Epithelial cell of prostate (primary cell): ENCODE measurements around the gene POLE.

Experiments
- DNase-seq: peaks from one replicate; pipeline ENCODE4 v3.0.0-alpha.2; 2011; ENCODE audit warnings: low read depth, low spot score
- H3K27ac ChIP-seq: fragments of 450-650 bp; 2 replicates; pipeline ENCODE4 v1.5.1; 2017; ENCODE audit warnings: mild to moderate bottlenecking

The POLE gene

GRCh38 chr12:132633398-132633797 is 53.7 kb downstream of the POLE start:
- DNase-seq = no peak
- no peak overlapping the region for H3K27ac ChIP-seq

GRCh38 chr12:132632521-132633228 is 54.5 kb downstream of the POLE start:
- no peak for DNase-seq
- H3K27ac ChIP-seq = no peak overlapping the region

- no peak overlapping the region for H3K27ac ChIP-seq
- DNase-seq = no peak
These were observed 55.5 kb downstream of the POLE start for GRCh38 chr12:132631666-132632065.

GRCh38 chr12:132630672-132631071 is 56.5 kb downstream of the POLE start:
- H3K27ac ChIP-seq = no peak overlapping the region
- no peak for DNase-seq

GRCh38 chr12:132629330-132629729 is 57.8 kb downstream of the POLE start:
- H3K27ac ChIP-seq = no peak overlapping the region
- no peak for DNase-seq

GRCh38 chr12:132625731-132626430 is 61.3 kb downstream of the POLE start:
- DNase-seq = no peak
- no peak overlapping the region for H3K27ac ChIP-seq

GRCh38 chr12:132624910-132625630 is 62.1 kb downstream of the POLE start:
- H3K27ac ChIP-seq = no peak overlapping the region
- no peak for DNase-seq

GRCh38 chr12:132624186-132624855 is 62.8 kb downstream of the POLE start:
- no peak for DNase-seq
- H3K27ac ChIP-seq = no peak overlapping the region

GRCh38 chr12:132623072-132623869 is 63.9 kb downstream of the POLE start:
- no peak for DNase-seq
- no peak overlapping the region for H3K27ac ChIP-seq

- H3K27ac ChIP-seq = no peak overlapping the region
- no peak for DNase-seq
These were observed 64.6 kb downstream of the POLE start for GRCh38 chr12:132622437-132623071.

- H3K27ac ChIP-seq = no peak overlapping the region
- no peak for DNase-seq
These were observed 65.3 kb downstream of the POLE start for GRCh38 chr12:132621657-132622435.

- H3K27ac ChIP-seq = no peak overlapping the region
- DNase-seq = no peak
These were observed 66.1 kb downstream of the POLE start for GRCh38 chr12:132620899-132621656.

GRCh38 chr12:132620113-132620898 is 66.8 kb downstream of the POLE start:
- no peak overlapping the region for H3K27ac ChIP-seq
- no peak for DNase-seq

- no peak for DNase-seq
- no peak overlapping the region for H3K27ac ChIP-seq
These were observed 67.6 kb downstream of the POLE start for GRCh38 chr12:132619386-132620112.

- no peak for DNase-seq
- no peak overlapping the region for H3K27ac ChIP-seq
These were observed 68.1 kb downstream of the POLE start for GRCh38 chr12:132619071-132619385.

- DNase-seq = no peak
- no peak within 1 kb of the TSS for H3K27ac ChIP-seq
These were observed 68.5 kb downstream of the POLE start, which contains the start of gene P2RX2 for GRCh38 chr12:132618683-132619043. Gene P2RX2 (plus strand): TSS chr12:132618776. CDS start chr12:132618817, 41 bp downstream.
